EL (cell line): ENCODE measurements around the gene ZBTB34.

ENCODE experiments used
- DNase-seq: peaks from one replicate; pipeline ENCODE4 v3.0.0-alpha.2; 2016

The ZBTB34 gene

GRCh38 chr9:126932871-126933321 lies 72.5 kb downstream of the ZBTB34 start:
- no peak for DNase-seq

GRCh38 chr9:126933334-126933980 lies 73.0 kb downstream of the ZBTB34 start:
- no peak for DNase-seq

- DNase-seq, result no peak
These were observed 74.0 kb downstream of the ZBTB34 start for GRCh38 chr9:126934441-126934840.
